ENCODE measurements around the gene GNPDA2.
A peak's percentile ranks its signal among the peaks of the same experiment; 100 is the strongest.

GNPDA2 gene

DNA sequence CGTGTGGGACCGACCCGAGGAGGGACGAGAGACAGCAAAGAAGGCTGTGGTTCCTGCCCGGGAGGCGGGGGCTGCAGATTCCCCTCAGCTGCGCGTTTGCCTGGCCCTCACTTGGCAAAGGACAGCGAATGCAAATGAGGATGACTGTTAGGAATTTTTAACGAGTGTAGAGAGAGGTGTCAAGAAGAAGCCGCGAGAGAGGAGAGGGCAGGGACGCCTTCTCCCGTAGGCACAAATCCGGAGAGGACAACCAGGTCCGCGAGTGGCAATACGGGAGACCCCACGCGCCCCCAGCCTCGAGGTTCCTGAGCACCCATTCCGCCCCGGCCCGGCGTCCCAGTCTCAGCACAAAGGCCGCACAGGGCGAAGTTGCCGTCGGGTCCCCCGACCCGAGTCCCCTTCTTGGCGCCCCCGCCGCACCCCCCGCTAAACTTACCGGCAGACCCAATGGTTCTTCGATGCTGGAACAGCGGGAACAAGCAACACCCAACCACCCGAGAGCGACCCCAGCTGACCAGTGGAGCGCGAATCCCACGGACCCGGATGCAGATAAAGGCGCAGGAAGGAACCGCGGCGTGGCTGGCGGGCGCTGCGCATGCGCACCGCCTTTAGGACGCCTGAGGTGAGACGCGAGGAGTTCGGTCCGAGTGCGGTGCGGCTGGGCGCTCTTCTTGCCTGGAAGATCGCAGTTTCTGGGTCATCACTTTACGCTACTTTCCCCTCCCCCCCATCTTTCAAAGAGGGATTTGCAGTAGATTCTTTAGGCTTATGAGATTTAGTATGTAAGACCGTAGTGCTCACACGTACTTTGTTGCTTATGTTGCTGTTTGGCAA is at the start of gene GNPDA2:
GNPDA2 (minus strand) TSS at position 519 of the 834 bp plus-strand sequence. CDS start 4,349 bp downstream, outside the sequence.
- no peaks in the 10 kb centered on the region for H3K9me3 ChIP-seq
- peaks cover 27% of the 10 kb centered on the region for H3K4me1 ChIP-seq
- peak within 1 kb of the TSS; percentile 89 for H3K27ac ChIP-seq
- no peaks in the 10 kb centered on the region; the same call in 1 of the 2 replicates for H3K36me3 ChIP-seq
- no peak for TF ChIP-seq Cebpa-rat (IDR thresholded peaks at IDR 0.05)
- no peaks in the 10 kb centered on the region for H3K27me3 ChIP-seq
- H4K20me1 ChIP-seq: peaks cover 41% of the 10 kb centered on the region
- peak within 1 kb of the TSS; percentile 87 for H3K9ac ChIP-seq
- H3K4me2 ChIP-seq: peak within 1 kb of the TSS; percentile 79
- peak within 1 kb of the TSS; percentile 79 for H3K4me3 ChIP-seq

DNA sequence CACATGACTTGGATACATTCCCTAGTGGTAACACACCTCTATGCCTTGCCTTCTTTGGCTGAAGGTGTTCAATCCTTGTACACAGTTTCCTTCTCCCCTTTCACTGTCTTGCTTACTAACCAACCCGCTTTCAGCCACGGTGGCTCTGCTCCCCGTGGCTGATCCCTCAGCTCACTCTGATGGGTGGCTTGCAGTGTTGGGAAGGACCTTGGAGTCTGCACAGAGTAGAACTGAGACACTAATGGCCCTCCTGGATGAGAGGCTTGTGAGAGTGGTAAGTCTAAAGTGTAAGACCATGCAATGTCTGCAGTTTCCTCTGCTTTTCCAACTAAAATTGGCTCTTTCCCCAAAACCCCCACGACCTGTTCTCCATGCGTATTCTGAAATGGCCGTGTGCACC is 46.0 kb upstream of the GNPDA2 start:
- Histone ChIP-seq H3K36me3 (no peaks in the 10 kb centered on the region), H3K9ac (no peak overlapping the region), H3K27me3 (no peaks in the 10 kb centered on the region), H3K4me1 (no peaks in the 10 kb centered on the region), H3K4me2 (no peak overlapping the region), H3K4me3 (no peak overlapping the region), H3K9me3 (peaks cover 31% of the 10 kb centered on the region), H4K20me1 (no peaks in the 10 kb centered on the region), H3K27ac (no peak overlapping the region)
- no peak for TF ChIP-seq Cebpa-rat (IDR thresholded peaks at IDR 0.05)

DNA sequence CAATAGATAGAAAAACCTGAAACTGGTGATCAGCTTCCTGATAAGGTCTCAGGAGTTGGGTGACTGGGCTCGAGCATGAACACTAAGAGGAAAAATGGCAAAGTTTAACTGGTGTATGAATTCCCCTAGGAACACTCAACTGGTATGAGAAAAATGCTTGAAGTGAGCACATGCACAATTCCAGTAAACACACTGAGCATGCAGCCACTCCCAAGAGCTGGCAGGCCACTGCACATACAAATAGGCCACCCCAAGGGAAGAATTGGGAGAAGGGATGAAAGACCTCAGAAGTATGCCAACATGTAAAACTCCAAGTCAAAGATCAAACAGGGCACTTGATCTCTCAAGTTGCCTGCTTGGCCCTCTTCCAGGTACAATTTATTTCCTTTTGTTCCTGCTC is 45.4 kb upstream of the GNPDA2 start:
- no peak overlapping the region for H3K4me3 ChIP-seq
- no peaks in the 10 kb centered on the region for H3K4me1 ChIP-seq
- H3K4me2 ChIP-seq: no peak overlapping the region
- H4K20me1 ChIP-seq: no peaks in the 10 kb centered on the region
- H3K27ac ChIP-seq: no peak overlapping the region
- no peaks in the 10 kb centered on the region for H3K36me3 ChIP-seq
- no peaks in the 10 kb centered on the region for H3K27me3 ChIP-seq
- H3K9ac ChIP-seq: no peak overlapping the region
- peaks cover 31% of the 10 kb centered on the region for H3K9me3 ChIP-seq
- TF ChIP-seq Cebpa-rat (IDR thresholded peaks at IDR 0.05): no peak

DNA sequence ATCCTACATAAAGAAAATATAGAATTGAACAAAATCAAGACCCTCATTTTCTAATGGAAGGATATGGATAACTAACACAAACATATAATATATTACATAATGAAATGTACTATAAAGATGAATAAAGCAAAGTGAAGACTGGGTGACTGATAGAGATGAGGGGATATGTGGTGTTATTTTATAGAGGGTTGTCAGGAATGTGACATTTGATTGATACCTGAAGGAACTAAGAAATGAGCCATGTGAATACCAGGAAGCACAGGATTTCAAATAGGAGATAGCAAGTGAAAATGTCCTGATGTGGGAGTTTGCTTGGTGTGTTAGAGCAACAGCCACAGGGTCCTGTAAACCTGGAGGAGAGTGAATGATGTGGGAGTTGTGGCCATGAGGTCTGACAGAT is 40.1 kb upstream of the GNPDA2 start:
- Histone ChIP-seq H3K36me3 (no peaks in the 10 kb centered on the region), H3K4me2 (no peak overlapping the region), H3K4me1 (no peaks in the 10 kb centered on the region), H3K27me3 (no peaks in the 10 kb centered on the region), H3K9ac (no peak overlapping the region), H3K27ac (no peak overlapping the region), H3K4me3 (no peak overlapping the region), H3K9me3 (no peaks in the 10 kb centered on the region), H4K20me1 (no peaks in the 10 kb centered on the region)
- TF ChIP-seq Cebpa-rat (IDR thresholded peaks at IDR 0.05): no peak

DNA sequence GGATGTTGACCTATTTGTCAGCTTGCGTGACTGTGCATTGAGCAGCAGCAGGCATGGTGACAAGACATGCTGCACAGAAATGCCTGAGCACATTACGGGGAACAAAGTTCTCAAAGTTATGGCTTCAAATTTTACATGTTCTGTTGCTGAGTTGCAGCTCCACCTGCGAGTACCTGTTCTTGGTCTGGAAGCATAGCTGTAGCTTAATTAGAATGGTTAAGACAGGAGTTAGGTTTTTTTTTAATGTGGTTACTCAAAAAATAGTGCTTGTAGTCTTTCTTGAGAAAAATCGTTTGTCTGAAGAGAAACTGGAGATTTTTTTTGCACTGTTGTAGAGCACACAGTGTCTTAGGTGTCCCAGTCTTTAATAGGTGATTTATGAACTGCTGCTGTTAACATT is 38.8 kb upstream of the GNPDA2 start:
- H3K27me3 ChIP-seq: no peaks in the 10 kb centered on the region
- no peak overlapping the region for H3K27ac ChIP-seq
- H3K4me1 ChIP-seq: no peaks in the 10 kb centered on the region
- no peak overlapping the region for H3K4me2 ChIP-seq
- TF ChIP-seq Cebpa-rat (IDR thresholded peaks at IDR 0.05): no peak
- H3K36me3 ChIP-seq: no peaks in the 10 kb centered on the region
- no peak overlapping the region for H3K4me3 ChIP-seq
- no peaks in the 10 kb centered on the region for H4K20me1 ChIP-seq
- no peaks in the 10 kb centered on the region for H3K9me3 ChIP-seq
- no peak overlapping the region for H3K9ac ChIP-seq

DNA sequence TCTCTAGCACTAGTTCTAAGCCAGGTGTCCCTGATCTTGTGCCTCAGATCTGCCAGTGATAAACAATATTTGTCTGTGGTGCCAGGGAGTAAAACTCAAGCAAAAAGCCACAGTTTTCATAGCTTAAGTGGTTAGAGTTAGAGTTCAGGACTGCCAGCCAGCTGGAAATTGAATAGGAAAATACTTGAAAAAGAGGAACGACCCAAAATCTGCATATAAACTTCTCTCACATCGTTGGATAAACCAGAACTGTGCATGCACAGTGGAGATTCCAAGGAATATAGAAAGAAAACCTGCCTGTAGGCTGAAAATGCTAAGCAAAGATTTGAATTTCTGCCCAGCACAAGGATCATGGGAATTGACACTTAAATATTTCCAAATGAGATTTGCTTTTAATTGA is 35.0 kb upstream of the GNPDA2 start:
- H3K27ac ChIP-seq: no peak overlapping the region
- H3K4me1 ChIP-seq: no peaks in the 10 kb centered on the region
- no peaks in the 10 kb centered on the region for H3K9me3 ChIP-seq
- H3K4me3 ChIP-seq: no peak overlapping the region
- TF ChIP-seq Cebpa-rat (IDR thresholded peaks at IDR 0.05): no peak
- no peaks in the 10 kb centered on the region for H3K27me3 ChIP-seq
- no peak overlapping the region for H3K9ac ChIP-seq
- no peak overlapping the region for H3K4me2 ChIP-seq
- no peaks in the 10 kb centered on the region for H3K36me3 ChIP-seq
- H4K20me1 ChIP-seq: no peaks in the 10 kb centered on the region

DNA sequence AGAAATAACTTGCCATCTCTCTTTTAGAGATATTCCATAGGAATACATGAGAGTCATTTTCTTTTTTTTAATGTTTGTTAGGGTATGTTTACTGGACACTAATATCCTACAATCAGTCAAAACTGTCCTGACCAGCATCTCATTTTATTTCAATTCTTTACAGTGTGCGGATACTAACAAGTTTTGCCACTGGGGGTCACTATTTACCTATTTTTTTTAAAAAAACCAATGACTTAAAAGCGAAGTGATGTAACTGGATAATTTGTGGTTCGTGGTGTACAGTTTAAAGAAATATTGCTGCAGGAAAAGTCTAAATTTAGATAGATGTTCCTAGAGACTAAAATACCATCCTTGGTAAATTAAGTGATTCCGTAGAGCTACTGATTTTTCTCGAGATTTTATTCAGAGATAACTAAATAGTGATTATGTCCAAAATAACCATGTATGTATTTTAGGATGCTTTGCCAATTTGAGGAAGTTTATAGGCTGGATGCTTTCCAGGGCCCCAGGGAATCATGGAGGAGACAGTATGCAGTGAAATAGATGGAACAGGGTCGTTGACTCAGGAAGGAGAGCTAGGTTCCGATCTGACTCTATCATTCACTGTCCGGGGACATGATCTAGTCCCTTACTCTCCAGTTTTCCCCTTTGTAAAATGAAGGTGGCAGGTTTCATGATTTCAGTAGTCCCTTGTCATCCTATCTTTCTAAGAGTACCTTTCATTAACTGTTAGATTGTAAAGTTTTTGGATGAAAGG is 34.0 kb upstream of the GNPDA2 start:
- no peaks in the 10 kb centered on the region for H3K36me3 ChIP-seq
- H4K20me1 ChIP-seq: no peaks in the 10 kb centered on the region
- H3K4me1 ChIP-seq: no peaks in the 10 kb centered on the region
- no peak overlapping the region for H3K4me3 ChIP-seq
- no peaks in the 10 kb centered on the region for H3K9me3 ChIP-seq
- TF ChIP-seq Cebpa-rat (IDR thresholded peaks at IDR 0.05): no peak
- H3K9ac ChIP-seq: no peak overlapping the region
- H3K4me2 ChIP-seq: no peak overlapping the region
- no peaks in the 10 kb centered on the region for H3K27me3 ChIP-seq
- no peak overlapping the region for H3K27ac ChIP-seq

DNA sequence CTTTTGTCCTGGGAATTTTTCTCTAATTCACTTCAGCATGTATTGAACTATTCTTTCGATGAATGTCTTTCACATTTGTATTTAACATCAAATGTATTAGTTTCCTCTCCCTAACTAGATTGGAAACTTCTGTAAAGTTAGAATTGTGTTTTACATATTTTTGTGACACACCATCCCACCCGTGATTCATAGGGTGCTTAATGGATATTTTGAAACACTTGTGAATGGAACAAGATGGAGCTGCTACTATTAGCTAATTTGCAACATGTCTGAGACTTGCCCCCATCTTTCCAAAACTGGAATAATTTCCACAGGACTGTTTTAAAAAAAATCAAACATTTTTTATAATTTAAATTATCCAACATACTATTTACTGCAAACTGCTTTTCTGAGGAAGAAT is 30.2 kb upstream of the GNPDA2 start:
- no peak overlapping the region for H3K4me2 ChIP-seq
- H4K20me1 ChIP-seq: no peaks in the 10 kb centered on the region
- no peaks in the 10 kb centered on the region for H3K36me3 ChIP-seq
- no peak overlapping the region for H3K9ac ChIP-seq
- no peak for TF ChIP-seq Cebpa-rat (IDR thresholded peaks at IDR 0.05)
- no peaks in the 10 kb centered on the region for H3K27me3 ChIP-seq
- no peak overlapping the region for H3K4me3 ChIP-seq
- no peaks in the 10 kb centered on the region for H3K4me1 ChIP-seq
- no peaks in the 10 kb centered on the region for H3K9me3 ChIP-seq
- no peak overlapping the region for H3K27ac ChIP-seq

DNA sequence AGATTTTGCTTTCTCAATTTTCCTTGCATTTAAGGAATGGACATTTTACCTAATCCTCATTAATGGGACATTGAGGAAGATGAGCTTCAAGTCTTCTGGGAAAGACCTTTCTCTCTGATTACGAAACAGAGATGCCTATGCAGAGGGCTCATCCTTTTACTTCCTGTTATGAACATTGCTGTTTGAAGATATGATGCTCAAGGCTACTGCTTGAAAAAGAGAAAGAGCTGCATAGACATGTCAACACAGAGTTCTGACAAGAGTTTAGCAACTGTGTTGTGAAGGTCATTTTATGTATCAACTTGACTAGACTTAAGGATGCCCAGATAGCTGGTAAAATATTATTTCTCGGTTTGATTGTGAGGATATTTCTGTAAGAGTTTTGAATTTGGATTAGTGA is 13.8 kb upstream of the GNPDA2 start:
- Histone ChIP-seq H3K36me3 (no peaks in the 10 kb centered on the region), H3K4me3 (no peak overlapping the region), H3K27me3 (no peaks in the 10 kb centered on the region), H3K27ac (no peak overlapping the region), H3K9ac (no peak overlapping the region), H3K4me2 (no peak overlapping the region), H3K4me1 (no peaks in the 10 kb centered on the region), H3K9me3 (no peaks in the 10 kb centered on the region), H4K20me1 (no peaks in the 10 kb centered on the region)
- no peak for TF ChIP-seq Cebpa-rat (IDR thresholded peaks at IDR 0.05)

DNA sequence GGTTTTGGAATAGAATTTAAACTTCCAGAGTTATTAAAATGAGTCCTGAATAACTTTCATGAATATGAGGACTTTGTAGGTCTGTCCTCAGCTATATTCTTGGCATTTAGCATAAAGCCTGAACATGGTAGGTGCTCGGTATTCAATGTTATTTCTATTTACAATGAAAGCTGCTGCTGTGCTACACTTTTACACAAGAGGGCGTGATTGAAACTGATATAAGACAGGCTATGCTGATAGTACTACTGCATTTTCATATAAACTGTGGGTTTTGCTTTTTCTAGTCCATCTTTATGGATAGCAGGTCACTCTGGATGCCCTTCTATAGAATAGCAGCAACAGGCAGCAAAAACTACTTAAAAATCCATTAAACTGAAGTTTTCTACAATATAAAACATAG is 12.3 kb upstream of the GNPDA2 start:
- no peaks in the 10 kb centered on the region for H3K36me3 ChIP-seq
- no peaks in the 10 kb centered on the region for H3K4me1 ChIP-seq
- no peak overlapping the region for H3K9ac ChIP-seq
- H3K4me2 ChIP-seq: no peak overlapping the region
- no peaks in the 10 kb centered on the region for H4K20me1 ChIP-seq
- H3K27me3 ChIP-seq: no peaks in the 10 kb centered on the region
- H3K27ac ChIP-seq: no peak overlapping the region
- no peak overlapping the region for H3K4me3 ChIP-seq
- no peaks in the 10 kb centered on the region for H3K9me3 ChIP-seq
- no peak for TF ChIP-seq Cebpa-rat (IDR thresholded peaks at IDR 0.05)

All from BLaER1 (cell line).